Breast epithelium (tissue), 3 donors: Measurements from ENCODE around the gene AHCYL2.

ENCODE experiments used
- CTCF ChIP-seq, 3 donors: fragments of 450-650 bp; IDR thresholded peaks; one replicate each; pipeline ENCODE4 v1.5.1; 2016 to 2017; ENCODE audit warnings: antibody characterized with exemption in 3 of 3, mild to moderate bottlenecking in 3 of 3, moderate library complexity in 3 of 3
- POLR2A ChIP-seq: fragments of 450-650 bp; IDR thresholded peaks from one replicate; pipeline ENCODE4 v1.6.1; 2016; ENCODE audit warnings: antibody characterized with exemption, mild to moderate bottlenecking, moderate library complexity
- POLR2AphosphoS5 ChIP-seq, 3 donors: sonication (generic); formaldehyde crosslinking; IDR thresholded peaks; one replicate each; pipeline ENCODE4 v1.6.1; 2017; ENCODE audit warnings: antibody characterized with exemption in 3 of 3

- TF ChIP-seq CTCF (IDR thresholded peaks at IDR 0.05), result no peak
- no peak for TF ChIP-seq POLR2AphosphoS5 (IDR thresholded peaks at IDR 0.05)
- TF ChIP-seq POLR2A, result no peak
These were observed 210.6 kb downstream of the AHCYL2 start for GRCh38 chr7:129435414-129435829.
